HuH-7.5 (cell line): ENCODE data around the gene C1QTNF4.
A peak's percentile ranks its signal among the peaks of the same experiment; 100 is the strongest.

ENCODE experiments used
- DNase-seq: peaks from one replicate; pipeline ENCODE4 v3.0.0; 2011; ENCODE audit warnings: low spot score

C1QTNF4 gene

DNA sequence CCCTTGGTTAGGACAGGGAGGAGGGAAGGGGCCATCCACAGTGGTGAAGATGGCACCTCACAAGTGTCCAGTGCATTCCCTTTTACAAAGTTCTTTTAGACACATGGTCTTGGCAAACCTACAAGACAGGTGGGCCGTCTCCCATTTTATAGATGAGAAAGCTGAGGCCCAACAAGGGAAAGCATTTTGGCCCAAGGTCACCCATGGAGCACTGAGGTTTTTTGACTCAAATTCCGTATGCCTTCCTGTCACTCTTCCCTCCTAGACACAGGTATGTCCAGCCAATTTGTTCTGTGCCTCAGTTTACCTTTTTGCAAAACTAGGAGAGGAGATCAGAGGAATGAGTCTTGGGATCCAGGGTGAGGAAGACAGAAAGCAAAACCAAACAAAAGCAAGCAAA lies 1.2 kb downstream of the C1QTNF4 start:
- no peak for DNase-seq

DNA sequence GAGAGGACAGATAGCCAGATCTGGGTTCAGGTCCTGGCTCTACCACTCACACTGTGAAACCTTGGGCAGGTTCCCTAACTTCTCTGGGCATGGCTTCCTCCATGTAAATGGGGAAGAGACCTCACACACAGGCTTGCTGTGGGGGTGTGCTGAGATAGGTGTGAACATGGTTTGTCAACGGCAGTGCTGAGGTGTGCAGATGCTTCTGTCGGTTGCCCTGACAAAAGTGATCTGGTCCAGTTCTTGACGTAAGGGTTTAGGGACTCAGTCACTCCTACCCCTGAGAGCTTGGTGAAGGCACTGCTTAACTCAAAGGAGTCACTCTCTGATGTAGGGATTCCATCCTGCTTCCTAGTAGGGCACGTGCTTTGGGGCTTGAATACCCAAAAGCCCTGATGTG lies 2.0 kb downstream of the C1QTNF4 start:
- no peak for DNase-seq

DNA sequence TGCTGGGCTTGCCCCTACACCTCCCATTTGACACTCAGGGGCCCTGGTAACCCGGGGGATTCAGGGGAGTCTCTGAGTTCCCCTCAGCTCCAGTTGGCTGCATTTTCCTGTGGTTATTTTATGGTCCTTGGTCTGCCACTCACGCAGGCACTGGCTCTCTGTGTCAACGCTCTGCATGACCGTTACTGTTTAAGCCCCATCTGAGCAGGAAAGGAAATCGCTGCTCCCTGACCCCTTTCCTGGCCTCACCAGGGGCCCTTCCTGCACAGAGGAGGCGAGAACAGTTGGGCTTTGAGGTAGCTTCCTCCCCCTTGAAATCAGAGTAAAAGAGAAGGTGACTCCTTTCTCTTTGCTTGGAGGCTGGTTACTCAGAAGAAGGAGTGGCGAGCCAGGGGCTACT lies 2.4 kb downstream of the C1QTNF4 start:
- no peak for DNase-seq

- no peak for DNase-seq
These were observed 4.0 kb downstream of the C1QTNF4 start for GRCh38 chr11:47589977-47590861.

GRCh38 chr11:47589584-47589976 lies 4.6 kb downstream of the C1QTNF4 start:
- no peak for DNase-seq

- DNase-seq: no peak
These were observed 5.1 kb downstream of the C1QTNF4 start for GRCh38 chr11:47589118-47589517.

GRCh38 chr11:47587723-47588326 lies 6.4 kb downstream of the C1QTNF4 start:
- DNase-seq: no peak

- no peak for DNase-seq
These were observed 7.0 kb downstream of the C1QTNF4 start for GRCh38 chr11:47587039-47587716.

- no peak for DNase-seq
These were observed 7.9 kb downstream of the C1QTNF4 start, which contains the start of gene FAM180B for GRCh38 chr11:47586098-47586855. Gene FAM180B, plus strand, starts transcription at chr11:47586678. Its CDS starts 91 bp downstream, at chr11:47586769.

DNA sequence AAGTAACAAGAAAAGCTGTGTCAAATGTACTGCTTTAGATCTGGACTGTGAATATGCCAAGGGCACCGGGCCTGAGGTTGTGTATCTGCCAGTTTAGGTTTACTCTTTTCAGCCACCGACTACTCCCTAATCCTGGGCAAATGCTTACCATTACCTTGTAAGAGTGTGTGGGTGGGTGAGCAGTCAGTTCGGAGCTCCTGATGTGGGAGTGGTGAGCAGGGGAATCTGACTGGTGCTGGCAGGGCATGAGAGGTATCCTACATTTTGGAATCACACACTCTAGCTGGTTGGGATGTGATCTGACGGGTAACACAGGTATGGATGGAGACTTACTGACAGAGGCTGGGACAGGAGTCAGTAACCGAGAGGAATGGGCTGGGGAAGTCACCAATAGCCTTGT lies 10.4 kb downstream of the C1QTNF4 start:
- DNase-seq: no peak

DNA sequence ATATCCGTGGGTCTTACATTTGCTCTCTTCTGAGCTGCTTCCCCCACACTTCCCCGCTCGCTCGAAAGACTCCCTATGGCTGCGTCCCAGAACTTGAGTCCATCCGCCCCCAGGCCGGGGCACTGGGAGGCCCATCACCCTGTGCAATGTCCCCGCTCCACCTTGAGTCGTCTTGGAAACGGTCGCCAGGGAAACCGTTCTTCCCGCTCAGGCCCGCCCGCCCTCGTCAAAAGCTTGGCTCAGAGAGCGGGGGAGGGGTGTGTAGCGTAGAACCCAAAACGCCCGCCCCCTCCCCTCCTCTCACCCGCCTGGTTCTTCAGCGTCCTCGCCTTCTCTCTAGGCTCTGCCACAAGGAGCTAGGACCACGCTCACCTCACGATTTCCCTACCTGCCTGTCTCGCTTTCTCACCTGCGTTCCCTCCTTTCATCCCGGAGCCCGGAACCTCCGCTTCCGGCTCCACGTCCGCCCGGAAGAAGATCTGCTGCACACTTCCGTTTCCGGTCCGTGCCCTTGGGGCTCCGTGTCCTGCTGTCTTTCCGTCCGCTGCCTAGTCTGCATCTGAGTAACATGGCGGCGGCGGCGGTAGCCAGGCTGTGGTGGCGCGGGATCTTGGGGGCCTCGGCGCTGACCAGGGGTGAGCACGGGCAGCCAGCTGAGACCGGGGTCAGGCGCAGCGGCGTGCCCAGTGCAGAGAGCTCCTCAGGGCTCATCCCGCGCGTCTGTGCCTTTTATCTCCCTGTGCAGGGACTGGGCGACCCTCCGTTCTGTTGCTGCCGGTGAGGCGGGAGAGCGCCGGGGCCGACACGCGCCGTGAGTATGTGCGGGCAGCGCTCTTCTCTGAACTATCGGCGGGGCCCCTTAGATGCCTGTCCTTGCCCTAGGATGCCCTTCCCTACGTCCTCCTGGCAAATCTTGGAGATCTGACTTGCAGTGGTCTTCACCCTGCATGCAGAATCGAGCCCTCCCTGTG lies 15.4 kb downstream of the C1QTNF4 start, which contains the start of the genes KBTBD4 and NDUFS3:
TSS of gene KBTBD4 (minus strand) at position 447 of the 971 bp plus-strand sequence. CDS start at position 428, 19 bp downstream.
TSS of gene NDUFS3 (plus strand) at position 551 of the 971 bp plus-strand sequence. CDS start at position 569, 18 bp downstream.
- DNase-seq: peak; percentile 79

DNA sequence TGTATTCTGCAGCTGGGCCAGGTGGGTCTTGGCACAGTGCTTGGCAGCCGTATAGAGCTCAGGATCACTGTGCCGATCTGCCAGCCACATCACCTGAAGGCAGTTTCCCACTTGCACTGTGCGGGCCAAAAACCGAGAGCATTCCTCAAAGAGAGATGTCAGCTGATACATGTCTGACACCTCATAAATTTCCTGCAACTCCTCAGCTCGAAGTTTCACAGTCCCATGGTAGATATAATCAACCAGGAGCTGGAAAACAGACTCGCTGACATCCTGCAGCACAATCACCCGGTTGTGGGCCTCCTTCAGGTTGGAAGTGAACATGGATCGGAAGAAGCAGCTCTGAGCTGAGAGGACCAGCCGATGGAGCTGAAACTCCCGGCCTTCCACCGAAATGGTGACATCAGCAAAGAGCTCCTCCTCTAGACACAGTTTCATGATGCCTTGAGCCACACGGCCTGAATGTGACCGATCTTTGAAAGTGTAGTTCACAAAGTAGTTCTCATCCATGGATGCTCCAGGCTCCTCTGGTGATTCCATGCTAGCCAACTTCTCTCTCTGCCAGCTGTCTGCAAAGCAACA lies 16.7 kb downstream of the C1QTNF4 start:
- no peak for DNase-seq

GRCh38 chr11:47573321-47573720 lies 20.9 kb downstream of the C1QTNF4 start:
- no peak for DNase-seq

DNA sequence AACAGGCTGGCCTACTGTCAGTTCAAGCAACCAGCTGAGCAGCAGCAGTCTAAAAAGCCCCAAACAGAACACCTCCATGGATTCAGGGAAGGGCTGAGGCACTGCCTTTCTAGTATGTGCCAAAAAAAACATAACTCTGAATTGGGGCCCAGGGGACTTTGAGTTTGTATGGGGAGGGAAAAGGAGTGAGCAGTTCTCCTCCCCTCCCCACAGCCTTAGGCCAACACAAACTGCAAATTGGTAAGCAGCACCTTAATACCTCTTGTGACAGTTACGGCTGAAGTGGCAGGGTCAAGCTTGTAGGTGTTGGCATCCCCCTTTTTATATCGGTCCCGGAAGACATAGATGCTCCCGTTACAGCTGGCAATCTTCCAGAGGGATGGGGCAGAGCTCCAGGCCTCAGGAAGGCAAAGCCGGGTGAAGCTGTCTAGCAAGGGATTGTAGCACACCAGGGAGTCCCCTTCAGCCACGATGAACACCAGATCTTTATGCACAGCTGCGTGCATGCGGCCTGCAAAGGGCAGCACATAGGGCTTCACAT lies 21.4 kb downstream of the C1QTNF4 start:
- no peak for DNase-seq

- no peak for DNase-seq
These were observed 22.3 kb downstream of the C1QTNF4 start for GRCh38 chr11:47571895-47572294.

DNA sequence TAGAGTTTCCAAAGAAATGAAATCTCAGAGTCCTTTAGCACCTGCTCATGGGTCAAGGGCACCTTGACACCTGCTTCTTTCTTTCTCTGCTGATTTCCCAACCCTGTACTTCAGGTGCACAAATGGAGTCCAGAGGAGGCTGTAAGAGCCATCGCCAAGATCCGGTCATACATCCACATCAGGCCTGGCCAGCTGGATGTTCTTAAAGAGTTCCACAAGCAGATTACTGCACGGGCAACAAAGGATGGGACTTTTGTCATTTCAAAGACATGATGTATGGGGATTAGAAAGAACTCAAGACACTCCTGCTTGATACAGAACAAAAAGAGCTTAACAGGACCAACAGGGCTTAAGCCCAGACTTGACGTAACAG lies 22.9 kb downstream of the C1QTNF4 start:
- no peak for DNase-seq

- DNase-seq: no peak
These were observed 23.4 kb downstream of the C1QTNF4 start for GRCh38 chr11:47570651-47571356.

DNA sequence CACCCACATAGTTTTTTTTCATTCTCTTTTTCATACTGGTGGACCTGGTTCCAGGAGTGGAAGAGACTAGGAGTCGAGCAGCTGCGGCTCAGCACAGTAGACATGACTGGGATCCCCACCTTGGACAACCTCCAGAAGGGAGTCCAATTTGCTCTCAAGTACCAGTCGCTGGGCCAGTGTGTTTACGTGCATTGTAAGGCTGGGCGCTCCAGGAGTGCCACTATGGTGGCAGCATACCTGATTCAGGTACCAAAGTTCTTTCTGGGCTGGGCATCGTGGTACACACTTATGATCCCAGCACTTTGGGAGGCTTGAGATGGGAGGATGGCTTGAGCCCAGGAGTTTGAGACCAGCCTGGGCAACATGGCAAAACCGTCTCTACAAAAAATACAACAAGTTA lies 24.6 kb downstream of the C1QTNF4 start:
- no peak for DNase-seq

DNA sequence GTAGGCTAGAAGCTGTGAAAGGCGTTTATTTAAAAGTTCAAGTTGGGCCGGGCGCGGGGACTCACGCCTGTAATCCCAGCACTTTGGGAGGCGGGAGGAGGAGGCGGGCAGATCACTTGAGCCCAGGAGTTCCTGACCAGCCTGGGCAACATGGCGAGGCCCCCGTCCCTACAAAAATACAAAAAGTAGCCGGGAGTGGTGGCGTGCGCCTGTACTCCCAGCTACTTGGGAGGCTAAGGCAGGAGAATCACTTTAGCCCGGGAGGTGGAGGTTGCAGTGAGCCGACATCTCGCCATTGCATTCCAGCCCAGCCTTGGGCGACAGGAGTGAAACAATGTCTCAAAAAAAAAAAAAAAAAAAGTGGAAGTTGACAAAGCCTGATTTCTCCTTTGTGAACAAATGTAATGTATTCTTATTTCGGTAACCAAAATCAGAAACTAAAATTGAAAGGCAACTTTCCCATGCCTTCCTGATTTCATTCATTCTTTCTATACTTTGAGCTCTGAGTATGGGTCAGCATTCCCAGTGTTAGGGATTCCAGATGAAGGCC lies 28.0 kb downstream of the C1QTNF4 start:
- no peak for DNase-seq
